Heart left ventricle (tissue), 16 donors: Measurements from ENCODE around the gene PHACTR3. TPM values are rescaled to one million over a fixed set of nuclear protein-coding genes. Genes with fewer than 3 reads are reported as not detected.

Source experiments
- ATAC-seq, 4 donors: fragments of 200-7000 bp; cut with Tn5 transposase; one replicate each; pipeline ENCODE4 v1.9.1; 2020 to 2022; ENCODE audit warnings: moderate library complexity in 4 of 4, mild to moderate bottlenecking in 3 of 4, moderate number of reproducible peaks in 1 of 4
- DNase-seq, 5 donors: peaks; one replicate each; pipeline ENCODE4 v3.0.0-alpha.2; 2020
- H3K27ac ChIP-seq, 12 donors: fragments of 200-600 bp; sonication (generic) in 4 of 12; one replicate each; pipeline versions ENCODE4 v1.5.0 to v1.8.0; 2016 to 2022; ENCODE audit warnings: mild to moderate bottlenecking in 2 of 12
- H3K27me3 ChIP-seq, 9 donors: fragments of 200-600 bp; sonication (generic) in 2 of 9; one replicate each; pipeline versions ENCODE4 v1.5.1 to v1.8.0; 2016 to 2022; ENCODE audit warnings: mild to moderate bottlenecking in 3 of 9
- H3K36me3 ChIP-seq, 9 donors: fragments of 200-600 bp; sonication (generic) in 2 of 9; one replicate each; pipeline versions ENCODE4 v1.5.0 to v1.8.0; 2018 to 2022; ENCODE audit warnings: mild to moderate bottlenecking in 2 of 9
- H3K4me1 ChIP-seq, 12 donors: fragments of 200-600 bp; sonication (generic) in 4 of 12; one replicate each; pipeline versions ENCODE4 v1.5.0 to v1.8.0; 2016 to 2022; ENCODE audit warnings: mild to moderate bottlenecking in 3 of 12
- H3K4me3 ChIP-seq, 12 donors: fragments of 200-600 bp; sonication (generic) in 4 of 12; one replicate each; pipeline versions ENCODE4 v1.5.0 to v1.8.0; 2017 to 2022; ENCODE audit warnings: mild to moderate bottlenecking in 9 of 12, moderate library complexity in 4 of 12
- H3K9me3 ChIP-seq, 12 donors: fragments of 200-600 bp; sonication (generic) in 4 of 12; one replicate each; pipeline versions ENCODE4 v1.5.0 to v1.8.0; 2016 to 2022; ENCODE audit warnings: mild to moderate bottlenecking in 1 of 12
- CTCF ChIP-seq, 12 donors: fragments of 200-600 bp; sonication (generic) in 4 of 12; IDR thresholded peaks; one replicate each; pipeline versions ENCODE4 v1.5.0 to v1.8.0; 2018 to 2022; ENCODE audit warnings: antibody characterized with exemption in 12 of 12, mild to moderate bottlenecking in 5 of 12
- POLR2A ChIP-seq, 2 donors: fragments of 450-650 bp; IDR thresholded peaks; one replicate each; pipeline ENCODE4 v1.6.1; 2017; ENCODE audit warnings: antibody characterized with exemption in 2 of 2, mild to moderate bottlenecking in 2 of 2, moderate library complexity in 2 of 2
- WGBS, 4 donors: extraction: QIAGEN DNeasy Blood & Tissue Kit in 2 of 4; methylation state at CpG; one replicate each; pipeline versions ENCODE4 v1.1.5 to v1.1.7; 2013 to 2018; 5-methylcytosine and 5-hydroxymethylcytosine counted together
- intact Hi-C, 10 donors: fragments of 100-400 bp; cut with DNase I; formaldehyde crosslinking; loops; one replicate each; pipeline versions ENCODE4 v1.11.1 to v1.14.2; 2022
- polyA plus RNA-seq, 2 donors: library from polyadenylated mRNA; stranded (reverse); fragments of 200-250 nt; gene quantifications; one replicate each; pipeline ENCODE4 v1.2.3, GENCODE V29; 2013
- total RNA-seq, 9 donors: library from RNA; depleted of rRNA in 2 of 9; stranded (reverse); fragments of >200 nt in 2 of 9; fragmentation: NEBNext Ultra II Directional in 3 of 9; extraction: Animal tissue kit (Norgen Biotek cat#: 25700) in 3 of 9; gene quantifications; one replicate each; pipeline versions ENCODE4 v1.1.0 to v1.2.4, GENCODE V29; 2016 to 2023
- donor health status: ischemic (EF 13 %, LVEDD 7.1; RV severe dilation, severe dysfunction).
- donor health status: healthy with polysubstance abuse.
- donor health status: DM: no; HTN: yes; CAD: no.
- donor health status: DM: no; HTN: no; CAD: no.
- donor health status: ischemic (EF 25% LVEDD 6.9; RV normal size, moderate dysfunction).
- donor health status: ischemic (EF 25% LVEDD 5.7; RV mildly dilated, moderate dysfunction).
- donor health status: healthy.
- donor health status: DM: yes; HTN: yes; CAD: no.
- donor health status: ischemic (EF 35%, LVEDD 5.7; RV mildly dilated, moderate dysfunction).
- donor health status: nonischemic (EF 11% LVEDD 7.7; RV severe dilation, severe dysfunction).
- donor health status: DM: yes; HTN: yes; CAD: no.
- donor health status: PGD.
- donor health status: ischemic (EF 29% LVEDD 5.4; RV normal size, mild dysfunction).
- donor health status: nonischemic (EF 23%, LVEDD 6.1; RV moderate dilation, normal function).

PHACTR3 gene
- total and polyA plus RNA-seq, 11 donors, result 0.19 to 14.6 (median 3.5) TPM

DNA sequence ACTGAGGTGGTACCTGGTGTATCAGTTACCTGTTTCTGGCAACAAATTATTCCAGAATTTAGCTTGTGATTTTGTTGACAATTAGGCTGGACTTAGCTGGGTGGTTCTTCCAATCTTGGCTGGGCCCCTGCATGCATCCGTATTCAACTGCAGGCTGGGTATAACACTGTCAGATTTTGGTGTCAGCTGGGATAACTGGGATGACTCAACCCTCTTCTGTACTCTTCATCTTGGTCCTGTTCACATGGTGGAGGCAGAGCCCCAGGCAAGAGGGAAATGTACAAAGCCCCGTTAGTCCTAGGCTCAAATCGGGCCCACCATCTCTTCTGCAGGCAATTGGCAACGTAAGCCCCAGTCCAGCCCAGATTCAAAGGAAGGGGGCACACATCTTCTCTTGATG is 89.2 kb downstream of the PHACTR3 start:
- Histone ChIP-seq H3K36me3 (no peaks in the 10 kb centered on the region), H3K9me3 (no peaks in the 10 kb centered on the region), H3K27me3 (peaks cover 0 to 13% (median 0%) of the 10 kb centered on the region in 9 donors), H3K27ac (no peak overlapping the region), H3K4me1 (peaks cover 0 to 14% (median 0%) of the 10 kb centered on the region in 12 donors), H3K4me3 (no peak overlapping the region)
- intact Hi-C loops, result no loop called here
- 78 to 88% (median 87%) methylated on average over 4 of the region's 4 CpGs for WGBS, 4 donors
- TF ChIP-seq CTCF (IDR thresholded peaks at IDR 0.05) (no peak), POLR2A (IDR thresholded peaks at IDR 0.05) (no peak)
- no peak for ATAC-seq
- DNase-seq, result no peak

DNA sequence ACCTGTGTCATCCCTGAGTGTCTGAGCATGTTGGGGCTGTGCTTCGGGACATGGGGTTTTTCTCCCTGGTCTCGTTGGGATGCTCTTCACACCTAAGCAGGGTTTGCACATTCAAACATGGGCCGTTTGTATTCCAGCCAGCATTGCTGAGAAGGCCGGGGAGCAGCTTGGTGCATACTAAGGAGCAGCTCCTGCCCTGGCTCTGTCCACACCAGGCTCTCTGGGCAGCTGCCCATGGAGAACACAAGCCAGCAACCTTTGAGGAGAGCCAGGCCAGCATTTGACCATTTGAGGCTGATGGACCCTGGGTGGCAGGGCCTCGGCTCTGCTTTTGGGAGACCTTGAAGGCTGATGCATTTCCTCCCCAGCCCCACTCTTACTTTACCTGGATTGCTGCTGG is 92.1 kb downstream of the PHACTR3 start:
- TF ChIP-seq CTCF (IDR thresholded peaks at IDR 0.05) (no peak), POLR2A (IDR thresholded peaks at IDR 0.05) (no peak)
- H3K4me3 ChIP-seq, result no peak overlapping the region
- H3K27ac ChIP-seq, result no peak overlapping the region
- intact Hi-C loops, result no loop called here
- H3K4me1 ChIP-seq, result peaks cover 0 to 12% (median 0%) of the 10 kb centered on the region in 12 donors
- peaks cover 0 to 13% (median 0%) of the 10 kb centered on the region in 9 donors for H3K27me3 ChIP-seq
- no peaks in the 10 kb centered on the region for H3K9me3 ChIP-seq
- ATAC-seq (no peak), DNase-seq (no peak)
- H3K36me3 ChIP-seq, result no peaks in the 10 kb centered on the region
- 62 to 75% (median 70%) methylated on average over 4 to 5 of the region's 5 CpGs for WGBS, 4 donors

DNA sequence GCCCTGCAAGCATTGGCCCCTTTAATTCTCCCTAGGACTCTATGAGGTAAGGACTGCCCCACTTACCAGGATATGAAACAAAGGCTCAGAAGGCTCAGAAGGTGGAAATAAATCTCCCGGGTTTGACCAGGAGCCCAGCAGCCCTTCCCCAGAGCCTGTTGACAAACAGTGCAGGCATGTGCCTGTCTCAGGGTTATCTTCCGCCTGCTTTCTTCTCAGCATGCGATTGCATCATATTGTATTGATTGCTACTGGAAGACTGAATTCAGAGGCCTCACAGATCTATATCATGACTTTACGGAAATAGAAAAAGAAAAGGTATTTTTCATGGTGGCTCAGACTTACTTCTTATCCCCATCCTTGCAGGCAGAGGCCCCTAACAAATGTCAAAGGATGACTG is 92.7 kb downstream of the PHACTR3 start:
- intact Hi-C loops, result no loop called here
- no peaks in the 10 kb centered on the region for H3K36me3 ChIP-seq
- peaks cover 0 to 13% (median 0%) of the 10 kb centered on the region in 9 donors for H3K27me3 ChIP-seq
- no peak for DNase-seq
- ATAC-seq, result no peak
- H3K4me3 ChIP-seq, result no peak overlapping the region
- no peaks in the 10 kb centered on the region for H3K9me3 ChIP-seq
- H3K27ac ChIP-seq, result no peak overlapping the region
- WGBS, 4 donors, result 75 to 87% (median 86%) methylated on average over 4 of the region's 4 CpGs
- TF ChIP-seq POLR2A (IDR thresholded peaks at IDR 0.05), result no peak
- TF ChIP-seq CTCF (IDR thresholded peaks at IDR 0.05), result no peak
- peaks cover 0 to 9% (median 0%) of the 10 kb centered on the region in 12 donors for H3K4me1 ChIP-seq

DNA sequence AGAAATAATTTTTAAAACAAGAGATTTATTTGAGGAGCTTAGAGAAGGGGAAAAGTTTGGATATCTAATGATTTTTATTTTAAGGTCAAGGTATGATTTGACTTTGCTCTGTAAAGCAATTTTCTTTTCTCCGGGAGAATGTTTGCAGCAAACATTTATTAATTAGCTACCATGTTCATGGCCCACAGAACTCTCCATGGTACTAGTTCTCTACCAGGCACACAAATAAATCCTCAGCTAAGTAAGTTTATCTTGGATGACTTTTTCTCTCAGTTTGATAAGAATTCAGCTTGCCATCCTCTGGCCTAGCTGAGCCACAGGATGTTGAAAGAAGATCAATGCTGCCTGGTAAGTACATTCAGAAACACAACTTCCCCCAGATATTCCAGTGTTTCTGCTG is 94.3 kb downstream of the PHACTR3 start:
- no peak for ATAC-seq
- no peak for DNase-seq
- Histone ChIP-seq H3K4me1 (no peaks in the 10 kb centered on the region), H3K27ac (no peak overlapping the region), H3K9me3 (no peaks in the 10 kb centered on the region), H3K36me3 (no peaks in the 10 kb centered on the region), H3K27me3 (peaks cover 0 to 13% (median 0%) of the 10 kb centered on the region in 9 donors), H3K4me3 (no peak overlapping the region)
- WGBS, 4 donors, result 55 to 79% (median 66%) methylated on average over 1 of the region's 1 CpG
- TF ChIP-seq POLR2A (IDR thresholded peaks at IDR 0.05), result no peak
- TF ChIP-seq CTCF (IDR thresholded peaks at IDR 0.05), result no peak
- intact Hi-C loops, result no loop called here
